Middle frontal gyrus (tissue), 1 donor: ENCODE measurements around the gene PHACTR4.
"Not testable (repeated sequence)": the region's sequence is repeated elsewhere in the genome, so short reads cannot be mapped to it uniquely, and the experiment has no call there.

Experiments
- DNase-seq: peaks from one replicate; pipeline ENCODE4 v3.0.0-alpha.2; 2015; ENCODE audit warnings: low spot score; ENCODE audit errors: extremely low spot score

PHACTR4 gene

DNA sequence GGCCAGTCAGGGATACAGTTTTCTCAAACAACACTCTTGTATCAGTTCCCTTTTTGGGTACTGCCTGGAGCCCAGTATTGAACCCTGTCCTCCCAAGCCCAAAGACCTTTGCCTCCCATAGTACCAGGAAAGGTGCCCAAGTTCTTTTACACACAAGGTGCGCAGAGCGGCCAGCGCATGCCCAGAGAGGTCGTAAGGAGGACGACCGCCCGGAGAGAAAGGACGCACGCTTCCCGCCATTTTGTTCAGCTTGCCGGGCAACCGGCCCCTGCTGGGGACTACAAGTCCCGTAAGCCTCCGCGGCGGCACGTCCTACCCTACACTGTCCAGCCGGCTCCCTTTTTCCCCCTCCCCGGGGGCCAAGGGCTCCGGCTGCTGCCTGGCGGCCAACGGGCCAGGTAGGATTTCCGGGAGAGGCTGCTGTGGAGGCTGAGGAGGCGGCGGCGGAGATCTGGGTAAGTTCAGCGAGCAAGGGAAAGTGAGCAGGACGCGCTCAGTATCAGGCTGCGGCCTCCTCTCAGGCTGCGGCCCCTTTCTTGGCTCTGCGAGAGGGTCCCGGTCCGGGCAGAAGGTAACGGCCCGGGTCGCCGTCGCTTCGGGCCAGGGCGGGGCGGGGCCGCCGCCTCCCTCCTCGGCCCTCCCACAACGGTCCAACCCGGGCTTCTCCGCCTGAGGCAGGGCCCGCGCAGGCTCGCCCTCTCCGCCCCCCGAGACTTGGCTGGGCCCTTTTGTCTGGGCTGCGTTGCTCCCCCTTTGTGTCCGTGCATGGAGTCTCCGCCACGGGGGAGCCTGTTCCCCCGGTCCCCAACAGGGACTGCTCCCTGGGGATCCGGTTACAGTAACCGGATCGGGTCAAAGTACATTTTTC is at the start of gene PHACTR4:
Gene PHACTR4 (plus strand): TSS at position 370 of the 868 bp plus-strand sequence. CDS start 37,708 bp downstream, outside the sequence.
- peak; percentile 82 for DNase-seq

DNA sequence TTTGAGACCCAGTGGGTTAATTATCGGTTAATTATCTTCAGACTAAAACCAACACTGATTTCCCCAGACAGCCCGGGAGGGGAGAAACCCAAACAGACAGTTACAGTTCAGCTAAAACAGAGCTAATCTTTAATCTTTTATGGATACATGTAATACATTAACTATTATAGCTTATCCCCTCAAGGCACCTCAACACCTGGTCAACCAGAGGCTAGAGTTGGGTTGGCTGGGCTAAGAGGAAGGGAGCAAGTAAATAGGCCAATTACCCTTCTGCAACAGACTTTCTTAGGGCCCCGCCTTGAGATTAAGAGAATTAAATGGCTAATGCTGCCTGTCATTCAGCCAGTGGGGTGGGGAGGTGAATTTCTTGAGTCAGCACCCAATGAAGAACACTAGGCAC is 47.3 kb upstream of the PHACTR4 start:
- no peak for DNase-seq

DNA sequence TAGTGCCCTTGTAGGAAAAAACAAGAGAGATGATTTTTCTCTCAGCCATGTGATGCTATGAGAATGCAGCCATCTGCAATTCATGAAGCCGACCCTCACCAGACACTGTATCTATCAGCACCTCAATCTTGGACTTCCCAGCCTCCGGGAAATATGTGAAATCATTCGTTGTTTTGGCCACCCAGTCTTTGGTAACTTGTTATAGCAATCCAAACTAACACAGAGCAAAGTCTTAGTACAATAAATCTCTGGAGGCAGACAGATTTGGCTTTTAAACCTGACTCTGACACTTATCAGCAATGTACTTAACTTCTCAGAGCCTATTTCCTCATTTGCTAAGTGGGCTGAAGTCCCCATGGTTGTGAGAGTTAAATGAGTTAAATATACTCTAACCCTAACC is 45.8 kb upstream of the PHACTR4 start:
- DNase-seq = no peak

DNA sequence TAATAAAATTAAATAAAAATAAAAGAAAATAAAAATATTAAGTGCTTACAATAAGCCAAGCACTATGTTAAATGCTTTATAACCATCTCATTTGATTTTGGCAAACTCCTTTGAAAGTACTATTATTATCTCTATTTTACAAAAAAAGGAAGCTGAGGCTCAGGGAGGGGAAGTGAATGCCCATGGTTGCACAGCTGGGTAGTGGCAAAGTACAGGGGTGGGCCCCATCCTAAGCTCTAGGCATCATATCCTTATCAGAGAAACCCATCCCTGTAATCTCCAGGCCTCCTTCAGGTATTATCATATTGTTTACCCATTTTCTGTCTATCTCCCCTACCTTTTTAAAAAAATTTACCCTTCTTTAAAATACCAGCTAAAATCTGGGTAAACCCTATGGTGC is 43.0 kb upstream of the PHACTR4 start:
- no peak for DNase-seq

DNA sequence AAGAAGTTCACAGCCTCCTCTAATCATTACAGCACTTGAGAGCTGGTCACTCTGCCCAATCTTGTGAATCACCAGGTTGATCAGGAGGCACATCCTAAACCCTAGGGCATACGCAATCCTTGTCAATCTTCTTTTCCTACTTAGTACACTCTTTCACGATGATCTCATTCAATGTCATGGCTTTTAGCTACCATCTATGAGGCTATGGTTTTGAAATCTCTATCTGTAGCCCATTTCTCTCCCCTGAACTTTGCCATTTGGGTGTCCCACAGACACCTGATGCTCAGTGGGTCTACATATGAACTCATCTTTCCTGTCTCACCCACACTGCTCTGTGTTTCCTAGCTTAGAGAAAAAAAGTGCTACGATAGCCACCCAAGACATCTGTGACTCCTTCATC is 42.6 kb upstream of the PHACTR4 start:
- no peak for DNase-seq

DNA sequence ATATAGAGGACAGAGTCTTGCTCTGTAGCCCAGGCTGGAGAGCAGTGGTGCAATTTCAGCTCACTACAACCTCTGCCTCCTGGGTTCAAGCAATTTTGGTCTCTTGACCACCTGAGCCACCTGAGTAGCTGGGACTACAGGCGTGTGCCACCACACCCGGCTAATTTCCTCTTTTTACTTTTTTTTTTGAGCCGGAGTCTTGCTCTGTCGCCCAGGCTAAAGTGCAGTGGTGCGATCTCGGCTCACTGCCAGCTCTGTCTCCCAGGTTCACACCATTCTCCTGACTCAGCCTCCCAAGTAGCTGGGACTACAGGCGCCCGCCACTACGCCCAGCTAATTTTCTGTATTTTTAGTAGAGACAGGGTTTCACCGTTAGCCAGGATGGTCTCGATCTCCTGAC is 42.1 kb upstream of the PHACTR4 start:
- not testable (repeated sequence) for DNase-seq

DNA sequence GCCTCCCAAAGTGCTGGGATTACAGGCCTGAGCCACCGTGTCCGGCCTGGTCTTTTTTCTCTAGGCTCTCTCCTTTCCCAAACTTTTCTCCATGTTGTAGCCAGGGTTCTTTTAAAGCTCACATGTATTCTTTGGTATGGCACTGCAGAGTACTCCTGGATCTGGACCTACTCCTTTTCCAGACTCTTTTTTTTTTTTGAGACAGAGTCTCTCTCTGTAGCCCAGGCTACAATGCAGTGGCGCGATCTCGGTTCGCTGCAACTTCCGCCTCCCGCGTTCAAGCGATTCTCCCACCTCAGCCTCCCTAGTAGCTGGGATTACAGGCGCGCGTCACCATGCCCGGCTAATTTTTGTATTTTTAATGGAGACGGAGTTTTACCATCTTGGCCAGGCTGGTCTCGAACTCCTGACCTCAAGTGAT is 41.3 kb upstream of the PHACTR4 start:
- no peak for DNase-seq

DNA sequence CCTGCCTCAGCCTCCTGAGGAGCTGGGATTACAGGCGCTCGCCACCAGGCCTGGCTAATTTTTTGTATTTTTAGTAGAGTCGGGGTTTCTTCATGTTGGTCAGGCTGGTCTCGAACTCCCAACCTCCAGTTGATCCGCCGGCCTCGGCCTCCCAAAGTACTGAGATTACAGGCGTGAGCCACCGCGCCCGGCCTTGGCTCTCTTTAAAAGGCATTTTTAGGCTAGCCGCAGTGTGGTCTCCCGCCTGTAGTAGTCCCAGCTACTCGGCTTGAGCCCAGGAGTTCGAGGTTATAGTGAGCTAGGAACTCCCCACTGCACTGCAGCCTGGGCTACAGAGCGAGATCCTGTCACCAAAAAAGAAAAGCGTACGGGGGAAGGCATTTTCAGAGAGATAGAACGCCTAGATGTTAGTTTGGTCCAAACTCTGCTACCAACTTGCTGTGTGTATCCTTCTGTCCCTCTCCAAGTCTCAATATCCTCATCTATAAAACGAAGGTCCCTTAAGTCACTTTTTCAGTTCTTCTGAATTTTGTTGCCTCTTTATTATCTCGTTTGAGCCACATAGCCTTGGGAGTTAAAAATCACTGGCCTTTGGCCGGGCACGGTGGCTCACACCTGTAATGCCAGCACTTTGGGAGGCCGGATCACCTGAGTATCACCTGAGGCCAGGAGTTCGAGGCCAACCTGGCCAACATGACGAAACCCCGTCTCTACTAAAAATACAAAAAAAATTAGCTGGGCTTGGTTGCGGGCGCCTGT is 40.0 kb upstream of the PHACTR4 start:
- no peak for DNase-seq

DNA sequence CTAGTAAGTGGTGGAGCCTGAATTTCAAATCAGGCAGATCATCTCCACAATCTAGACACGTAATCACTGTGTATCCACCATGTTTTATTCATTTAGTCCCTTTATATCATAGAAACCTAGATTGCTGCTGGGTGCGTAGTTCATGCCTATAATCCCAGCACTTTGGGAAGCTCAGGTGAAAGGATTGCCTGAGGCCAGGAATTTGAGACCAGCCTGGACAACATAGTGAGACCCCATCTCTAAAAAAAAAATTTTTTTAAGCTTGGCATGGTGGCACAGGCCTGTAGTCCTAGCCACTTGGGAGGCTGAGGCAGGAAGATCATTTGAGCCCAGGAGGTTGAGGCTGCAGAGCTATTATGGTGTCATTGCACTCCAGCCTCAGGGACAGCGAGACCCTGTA is 30.6 kb upstream of the PHACTR4 start:
- no peak for DNase-seq

DNA sequence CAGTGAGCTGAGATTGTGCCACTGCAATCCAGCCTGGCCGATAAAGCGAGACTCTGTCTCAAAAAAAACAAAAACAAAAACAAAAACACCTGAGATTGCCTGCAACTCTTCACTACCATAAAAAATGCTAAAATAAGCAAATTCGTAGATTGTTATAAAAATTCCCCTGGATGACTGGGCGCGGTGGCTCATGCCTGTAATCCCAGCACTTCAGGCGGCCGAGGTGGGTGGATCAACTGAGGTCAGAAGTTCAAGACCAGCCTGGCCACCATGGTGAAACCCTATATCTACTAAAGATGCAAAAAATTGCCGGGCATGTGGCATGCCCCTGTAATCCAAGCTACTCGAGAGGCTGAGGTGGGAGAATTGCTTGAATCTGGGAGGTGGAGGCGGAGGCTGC is 30.0 kb upstream of the PHACTR4 start:
- no peak for DNase-seq

DNA sequence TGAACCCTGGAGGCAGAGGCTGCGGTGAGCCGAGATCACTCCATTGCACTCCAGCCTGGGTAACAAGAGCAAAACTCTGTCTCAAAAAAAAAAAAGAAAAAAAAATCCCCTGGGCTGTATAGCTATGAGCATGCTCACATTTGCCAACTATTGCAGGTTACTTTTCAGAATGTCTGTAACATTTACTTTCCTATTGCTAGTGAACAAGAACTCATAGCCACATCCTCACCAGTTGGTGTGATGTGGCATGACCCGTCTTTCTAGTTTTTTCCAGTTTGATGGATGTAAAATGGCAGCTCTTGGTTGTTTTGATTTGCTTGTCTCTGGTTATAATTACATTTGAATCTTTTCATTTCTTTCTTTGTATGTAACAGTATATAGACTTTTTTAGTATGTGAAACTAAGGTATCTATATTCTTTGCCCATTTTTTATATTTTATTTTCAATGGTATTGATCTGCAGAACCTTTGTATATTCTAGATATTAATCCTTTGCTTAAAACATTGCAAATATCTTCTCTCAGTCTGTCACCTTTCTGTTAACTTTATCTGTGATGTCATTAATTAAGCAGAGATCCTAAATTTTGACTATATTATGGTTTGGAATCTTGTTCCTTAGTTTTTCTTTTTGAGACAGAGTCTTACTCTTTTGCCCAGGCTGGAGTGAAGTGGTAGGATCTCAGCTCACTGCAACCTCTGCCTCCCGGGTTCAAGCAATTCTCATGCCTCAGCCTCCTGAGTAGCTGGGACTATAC is 29.1 kb upstream of the PHACTR4 start:
- no peak for DNase-seq

DNA sequence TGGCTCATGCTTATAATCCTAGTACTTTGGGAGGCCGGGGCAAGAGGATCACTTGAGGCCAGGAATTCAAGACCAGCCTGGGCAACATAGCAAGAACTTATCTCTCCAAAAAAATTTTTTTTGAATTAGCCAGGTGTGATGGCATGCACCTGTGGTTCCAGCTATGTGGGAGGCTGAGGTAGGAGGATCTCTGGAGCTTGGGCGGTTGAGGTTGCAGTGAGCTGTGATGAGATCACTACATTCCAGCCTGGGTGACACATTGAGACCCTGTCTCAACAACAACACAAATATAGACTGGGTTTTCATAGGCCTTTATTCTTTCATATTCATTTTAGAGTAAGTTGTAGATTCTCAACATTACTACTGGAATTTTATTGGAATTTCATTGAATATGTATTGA is 27.9 kb upstream of the PHACTR4 start:
- DNase-seq = no peak

DNA sequence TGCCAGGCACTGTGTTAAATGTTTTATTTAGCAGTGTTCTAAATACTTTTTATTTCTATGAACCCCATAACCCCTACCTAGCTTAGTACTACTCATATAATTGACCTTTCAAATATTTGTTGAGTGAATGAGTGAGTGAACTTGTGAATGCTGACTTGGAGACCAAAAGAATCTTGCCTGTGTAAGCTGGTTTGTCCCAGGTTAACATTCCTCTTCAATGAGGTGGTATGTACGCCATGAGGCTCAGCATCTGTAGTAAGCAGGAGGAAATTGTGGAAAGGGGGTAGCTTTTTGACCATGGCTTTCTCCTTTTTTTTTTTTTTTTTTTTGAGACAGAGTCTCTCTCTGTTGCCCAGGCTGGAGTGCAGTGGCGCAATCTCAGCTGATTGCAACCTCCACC is 26.1 kb upstream of the PHACTR4 start:
- DNase-seq = no peak

DNA sequence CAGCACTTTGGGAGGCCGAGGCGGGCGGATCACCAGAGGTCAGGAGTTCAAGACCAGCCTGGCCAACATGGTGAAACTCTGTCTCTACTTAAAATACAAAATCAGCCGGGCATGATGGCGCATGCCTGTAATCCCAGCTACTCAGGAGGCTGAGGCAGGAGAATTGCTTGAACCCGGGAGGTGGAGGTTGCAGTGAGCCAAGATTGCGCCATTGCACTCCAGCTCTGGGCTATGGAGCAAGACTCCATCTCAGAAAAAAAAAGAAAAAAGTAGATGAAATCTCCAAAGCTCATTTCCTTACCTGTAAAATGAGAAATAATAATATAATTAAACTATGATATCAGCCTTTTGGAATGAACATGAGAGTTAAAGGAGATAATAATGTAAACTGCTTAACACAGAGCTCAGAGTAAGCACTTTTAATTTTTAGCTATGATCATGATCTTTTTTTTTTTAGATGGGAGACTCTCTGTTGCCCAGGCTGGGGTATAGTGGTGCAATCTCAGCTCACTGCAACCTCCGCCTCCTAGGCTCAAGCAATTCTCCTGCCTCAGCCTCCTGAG is 16.2 kb upstream of the PHACTR4 start:
- not testable (repeated sequence) for DNase-seq

DNA sequence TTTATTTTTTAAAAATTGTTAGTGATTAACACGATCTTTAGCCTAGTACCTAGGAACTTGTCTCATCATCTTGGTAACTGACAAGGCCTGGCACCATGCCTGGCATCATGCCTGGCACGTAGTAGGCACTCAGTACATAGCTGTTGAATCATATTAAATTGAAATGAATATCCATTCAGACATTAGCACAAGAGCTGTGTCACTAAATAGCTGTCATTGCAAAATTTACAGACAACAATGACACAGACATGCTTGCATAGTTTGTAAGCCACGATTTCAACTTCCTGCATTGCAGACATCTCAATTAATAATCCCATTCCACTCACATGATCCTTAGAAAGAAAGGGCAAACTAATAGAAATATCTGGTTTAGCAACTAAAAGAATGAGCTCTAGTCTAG is 15.4 kb upstream of the PHACTR4 start:
- no peak for DNase-seq

DNA sequence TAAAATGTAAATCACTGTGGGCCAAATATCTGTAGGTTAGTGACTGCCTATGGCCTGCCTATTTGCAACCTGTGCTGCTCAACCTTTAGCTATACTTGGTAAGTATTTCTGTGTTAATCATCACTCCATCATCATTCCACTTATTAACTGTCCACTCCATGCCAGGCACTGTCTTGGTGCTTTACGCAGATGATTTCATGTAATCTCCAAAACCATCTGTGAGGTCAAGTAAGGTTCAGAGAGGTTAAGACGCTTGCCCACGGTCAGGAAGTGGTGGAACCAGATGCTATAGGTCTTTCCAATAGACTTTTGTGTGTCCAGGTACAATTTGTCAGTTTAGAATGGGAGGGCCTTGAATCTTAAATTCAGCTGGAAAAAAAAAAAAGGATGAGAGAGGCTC is 10.8 kb upstream of the PHACTR4 start:
- no peak for DNase-seq

DNA sequence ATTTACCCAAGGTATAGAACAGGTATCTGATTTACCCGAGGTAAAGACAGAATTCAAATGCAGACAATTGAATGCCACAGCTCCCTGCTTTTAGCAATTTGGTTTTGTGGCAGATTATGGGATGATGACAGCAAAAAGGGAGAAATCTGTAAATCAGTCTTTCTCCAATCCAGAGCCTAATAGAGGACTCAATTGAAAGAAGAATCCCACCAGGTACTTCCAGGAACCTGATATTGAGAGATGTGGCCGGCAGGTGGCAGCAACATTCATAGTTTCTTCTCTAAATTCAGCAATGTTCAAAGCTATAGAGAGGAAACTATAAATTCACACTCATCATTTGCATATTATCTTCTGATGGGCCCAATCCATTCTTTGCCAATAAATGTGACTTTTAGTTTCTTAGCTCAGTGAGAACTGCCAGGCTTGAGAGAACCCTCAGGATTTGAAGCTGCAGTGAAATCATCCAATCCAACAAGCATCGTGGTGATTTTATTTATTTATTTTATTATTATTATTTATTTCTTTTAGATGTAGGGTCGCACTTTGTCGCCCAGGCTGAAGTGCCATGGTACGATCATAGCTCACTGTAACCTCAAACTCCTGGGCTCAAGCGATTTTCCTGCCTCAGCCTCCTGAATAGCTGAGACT is 9.8 kb upstream of the PHACTR4 start:
- peak; percentile 54 for DNase-seq

DNA sequence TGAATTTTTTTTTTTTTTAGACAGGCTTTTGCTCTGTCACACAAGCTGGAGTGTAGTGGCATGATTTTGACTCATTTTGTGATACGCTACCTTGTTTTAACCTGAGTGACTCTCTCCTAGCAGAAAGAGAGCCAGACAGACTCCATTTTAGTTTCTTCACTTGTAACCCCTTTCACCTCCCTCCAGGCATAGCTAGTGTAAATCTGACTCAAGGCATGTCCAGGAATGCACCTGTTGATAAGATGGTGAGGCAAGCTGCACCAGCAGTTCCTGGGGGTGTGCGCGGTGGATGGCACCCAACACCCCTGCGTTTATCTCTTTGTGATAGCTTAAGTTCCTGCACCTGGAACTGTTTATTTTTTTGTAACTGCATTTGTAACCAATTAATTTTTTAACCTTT is 4.7 kb upstream of the PHACTR4 start:
- DNase-seq = no peak

DNA sequence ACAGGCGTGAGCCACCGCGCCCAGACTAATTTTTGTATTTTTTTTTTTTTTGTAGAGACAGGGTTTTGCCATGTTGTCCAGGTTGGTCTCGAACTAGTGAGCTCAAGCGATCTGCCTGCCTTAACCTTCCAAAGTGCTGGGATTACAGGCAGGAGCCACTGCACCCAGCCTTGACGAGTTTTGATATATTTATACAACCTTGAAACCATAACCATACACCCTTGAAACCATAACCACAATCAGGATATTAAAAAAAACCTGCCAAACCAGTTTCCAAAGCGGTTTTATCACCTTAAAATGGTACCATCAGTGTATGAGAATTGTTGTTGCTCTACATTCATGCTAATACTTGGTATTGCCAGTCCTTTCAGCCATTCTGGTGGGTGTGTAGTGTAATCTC is 3.7 kb upstream of the PHACTR4 start:
- no peak for DNase-seq

DNA sequence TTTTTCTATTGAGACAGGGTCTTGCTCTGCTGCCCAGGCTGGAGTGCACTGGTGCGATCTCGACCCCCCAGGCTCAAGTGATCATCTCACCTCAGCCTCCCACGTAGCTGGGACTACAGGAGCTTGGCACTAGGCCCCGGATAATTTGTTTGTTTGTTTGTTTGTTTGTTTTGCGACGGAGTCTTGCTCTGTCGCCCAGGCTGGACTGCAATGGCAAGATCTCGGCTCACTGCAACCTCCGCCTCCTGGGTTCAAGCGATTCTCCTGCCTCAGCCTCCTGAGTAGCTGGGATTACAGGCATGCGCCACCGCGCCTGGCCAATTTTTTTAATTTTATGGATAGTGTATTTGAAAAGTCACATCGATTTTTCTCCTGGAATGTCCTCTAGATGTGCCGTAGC is 932 bp upstream of the PHACTR4 start:
- DNase-seq = not testable (repeated sequence)
